Fibroblast of skin of left quadriceps (primary cell): ENCODE data around the gene ZNF664.

ENCODE experiments used
- DNase-seq, 2 experiments: peaks; one replicate each; pipeline ENCODE4 v3.0.0-alpha.2; 2013; ENCODE audit warnings: low read depth in 2 of 2

The ZNF664 gene

GRCh38 chr12:124009781-124010180 lies 36.8 kb downstream of the ZNF664 start:
- DNase-seq = no peak

- no peak for DNase-seq
These were observed 37.7 kb downstream of the ZNF664 start for GRCh38 chr12:124010687-124011086.

GRCh38 chr12:124011435-124012115 lies 38.6 kb downstream of the ZNF664 start:
- no peak for DNase-seq

- DNase-seq = no peak
These were observed 40.1 kb downstream of the ZNF664 start for GRCh38 chr12:124013073-124013472.

- DNase-seq = no peak
These were observed 42.8 kb downstream of the ZNF664 start for GRCh38 chr12:124015494-124016461.

- no peak for DNase-seq
These were observed 44.0 kb downstream of the ZNF664 start for GRCh38 chr12:124017064-124017463.

GRCh38 chr12:124018539-124018938 lies 45.5 kb downstream of the ZNF664 start:
- DNase-seq = no peak

- no peak for DNase-seq
These were observed 46.1 kb downstream of the ZNF664 start for GRCh38 chr12:124019115-124019514.

- peak; percentile 59 to 62 for DNase-seq
These were observed 47.5 kb downstream of the ZNF664 start for GRCh38 chr12:124020514-124020949.

- no peak for DNase-seq
These were observed 48.0 kb downstream of the ZNF664 start for GRCh38 chr12:124021007-124021406.

- no peak for DNase-seq
These were observed 49.1 kb downstream of the ZNF664 start for GRCh38 chr12:124022161-124022560.

- no peak for DNase-seq
These were observed 51.3 kb downstream of the ZNF664 start for GRCh38 chr12:124024263-124024678.

GRCh38 chr12:124024776-124025175 lies 51.8 kb downstream of the ZNF664 start:
- DNase-seq = no peak

- DNase-seq = no peak
These were observed 52.6 kb downstream of the ZNF664 start for GRCh38 chr12:124025661-124026060.

GRCh38 chr12:124026755-124027745 lies 54.0 kb downstream of the ZNF664 start:
- peak in 1 of 2 experiments; percentile 41 for DNase-seq

- DNase-seq = no peak
These were observed 54.9 kb downstream of the ZNF664 start for GRCh38 chr12:124027753-124028554.

GRCh38 chr12:124028555-124028925 lies 55.5 kb downstream of the ZNF664 start:
- no peak for DNase-seq

GRCh38 chr12:124030008-124030407 lies 57.0 kb downstream of the ZNF664 start:
- DNase-seq = no peak

GRCh38 chr12:124030510-124030909 lies 57.5 kb downstream of the ZNF664 start:
- DNase-seq = peak; percentile 67 to 68

GRCh38 chr12:124031058-124031457 lies 58.0 kb downstream of the ZNF664 start:
- no peak for DNase-seq
